Gastrocnemius medialis (tissue), 4 donors: ENCODE measurements around the gene SH2D6. TPM values are rescaled to one million over a fixed set of nuclear protein-coding genes. Genes with fewer than 3 reads are reported as not detected.

Source experiments
- ATAC-seq, 2 donors: fragments of 150-250 bp; one replicate each; pipeline ENCODE4 v1.9.1; 2016
- DNase-seq, 2 donors: peaks; one replicate each; pipeline ENCODE4 v3.0.0-alpha.2; 2019
- H3K27ac ChIP-seq, 4 donors: fragments of 200-600 bp; sonication (generic); 1 replicate in 1 of 4; 2 replicates in 3 of 4; pipeline ENCODE4 v1.5.1; 2016 to 2018; ENCODE audit warnings: mild to moderate bottlenecking in 2 of 4, moderate library complexity in 1 of 4
- H3K27me3 ChIP-seq, 3 donors: fragments of 200-600 bp; sonication (generic) in 2 of 3; 1 replicate in 1 of 3; 2 replicates in 2 of 3; pipeline versions ENCODE4 v1.5.1 to v1.6.0; 2016 to 2019; ENCODE audit warnings: mild to moderate bottlenecking in 1 of 3, moderate library complexity in 1 of 3
- H3K36me3 ChIP-seq, 2 donors: fragments of 200-600 bp; sonication (generic) in 1 of 2; one replicate each; pipeline ENCODE4 v1.5.1; 2017 to 2018
- H3K4me1 ChIP-seq, 2 donors: fragments of 200-600 bp; sonication (generic) in 1 of 2; one replicate each; pipeline ENCODE4 v1.5.1; 2016 to 2017; ENCODE audit warnings: mild to moderate bottlenecking in 2 of 2
- H3K4me3 ChIP-seq, 4 donors: fragments of 200-600 bp; sonication (generic) in 3 of 4; 1 replicate in 1 of 4; 2 replicates in 3 of 4; pipeline ENCODE4 v1.5.1; 2016 to 2019; ENCODE audit warnings: mild to moderate bottlenecking in 2 of 4
- H3K9me3 ChIP-seq, 3 donors: fragments of 200-600 bp; sonication (generic) in 2 of 3; 1 replicate in 1 of 3; 2 replicates in 2 of 3; pipeline ENCODE4 v1.5.1; 2016 to 2019
- POLR2A ChIP-seq, 2 donors: fragments of 450-650 bp; IDR thresholded peaks; one replicate each; pipeline ENCODE4 v1.6.1; 2017; ENCODE audit warnings: antibody characterized with exemption in 2 of 2, mild to moderate bottlenecking in 2 of 2, moderate library complexity in 2 of 2
- in situ Hi-C, 4 donors: fragments of 200-750 bp; cut with MboI; loops; one replicate each; pipeline versions ENCODE4 v1.15.0 to v1.8.0; 2017; ENCODE audit warnings: low sequenced_read_pairs in 4 of 4
- intact Hi-C: fragments of 100-400 bp; cut with DNase I; formaldehyde crosslinking; loops from one replicate; pipeline ENCODE4 v1.15.1; 2023; ENCODE audit warnings: low total_unique reads
- total RNA-seq, 4 donors: library from RNA; depleted of rRNA; stranded (reverse); fragments of >200 nt; gene quantifications; one replicate each; pipeline versions ENCODE4 v1.1.0 to v1.2.3, GENCODE V29; 2016
- TF ChIP-seq, protein P1 (sequence below), 5 experiments: fragments of 450-650 bp in 3 of 5; fragments of 200-600 bp in 2 of 5; sonication (generic) in 2 of 5; IDR thresholded peaks in 4 of 5; conservative IDR thresholded peaks in 1 of 5; 1 replicate in 4 of 5; 2 replicates in 1 of 5; pipeline ENCODE4 v1.5.1; 2016 to 2019; ENCODE audit warnings: antibody characterized with exemption in 5 of 5, mild to moderate bottlenecking in 3 of 5, moderate library complexity in 3 of 5

SH2D6 gene
- total RNA-seq, 4 donors from 2014 or later, result 3.5 TPM; not detected in 3

DNA sequence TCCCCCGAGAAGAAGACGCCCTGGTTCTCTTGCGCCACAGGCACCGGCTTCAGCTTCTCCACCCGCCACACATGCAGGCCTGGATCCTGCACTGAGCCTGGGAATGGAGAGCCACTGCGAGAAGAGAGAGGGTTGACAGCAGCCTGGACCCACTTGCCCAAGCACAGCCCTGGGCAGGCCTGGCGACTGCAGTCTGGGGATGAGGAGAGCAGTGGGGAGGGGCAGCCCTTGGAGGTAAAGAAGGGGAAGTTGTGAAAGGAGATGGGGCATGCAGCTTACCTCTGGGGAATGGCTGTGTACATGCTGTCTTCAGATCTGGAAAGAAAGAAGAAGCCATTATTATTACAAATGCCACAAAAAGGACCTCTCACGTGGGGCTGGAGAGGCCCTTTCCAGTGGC, 16.7 kb upstream of the SH2D6 start:
- TF ChIP-seq POLR2A (IDR thresholded peaks at IDR 0.05), result no peak
- TF ChIP-seq, protein P1, sequence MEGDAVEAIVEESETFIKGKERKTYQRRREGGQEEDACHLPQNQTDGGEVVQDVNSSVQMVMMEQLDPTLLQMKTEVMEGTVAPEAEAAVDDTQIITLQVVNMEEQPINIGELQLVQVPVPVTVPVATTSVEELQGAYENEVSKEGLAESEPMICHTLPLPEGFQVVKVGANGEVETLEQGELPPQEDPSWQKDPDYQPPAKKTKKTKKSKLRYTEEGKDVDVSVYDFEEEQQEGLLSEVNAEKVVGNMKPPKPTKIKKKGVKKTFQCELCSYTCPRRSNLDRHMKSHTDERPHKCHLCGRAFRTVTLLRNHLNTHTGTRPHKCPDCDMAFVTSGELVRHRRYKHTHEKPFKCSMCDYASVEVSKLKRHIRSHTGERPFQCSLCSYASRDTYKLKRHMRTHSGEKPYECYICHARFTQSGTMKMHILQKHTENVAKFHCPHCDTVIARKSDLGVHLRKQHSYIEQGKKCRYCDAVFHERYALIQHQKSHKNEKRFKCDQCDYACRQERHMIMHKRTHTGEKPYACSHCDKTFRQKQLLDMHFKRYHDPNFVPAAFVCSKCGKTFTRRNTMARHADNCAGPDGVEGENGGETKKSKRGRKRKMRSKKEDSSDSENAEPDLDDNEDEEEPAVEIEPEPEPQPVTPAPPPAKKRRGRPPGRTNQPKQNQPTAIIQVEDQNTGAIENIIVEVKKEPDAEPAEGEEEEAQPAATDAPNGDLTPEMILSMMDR (IDR thresholded peaks at IDR 0.05 in 4 of 5, conservative IDR thresholded peaks at IDR 0.05 in 1 of 5), result no peak
- Histone ChIP-seq H3K36me3 (no peaks in the 10 kb centered on the region), H3K27ac (no peak overlapping the region), H3K9me3 (no peaks in the 10 kb centered on the region), H3K27me3 (no peaks in the 10 kb centered on the region), H3K4me1 (no peaks in the 10 kb centered on the region), H3K4me3 (no peak overlapping the region)
- DNase-seq, result no peak
- no peak for ATAC-seq
- intact Hi-C loops (no loop called here), in situ Hi-C loops (no loop called here)

DNA sequence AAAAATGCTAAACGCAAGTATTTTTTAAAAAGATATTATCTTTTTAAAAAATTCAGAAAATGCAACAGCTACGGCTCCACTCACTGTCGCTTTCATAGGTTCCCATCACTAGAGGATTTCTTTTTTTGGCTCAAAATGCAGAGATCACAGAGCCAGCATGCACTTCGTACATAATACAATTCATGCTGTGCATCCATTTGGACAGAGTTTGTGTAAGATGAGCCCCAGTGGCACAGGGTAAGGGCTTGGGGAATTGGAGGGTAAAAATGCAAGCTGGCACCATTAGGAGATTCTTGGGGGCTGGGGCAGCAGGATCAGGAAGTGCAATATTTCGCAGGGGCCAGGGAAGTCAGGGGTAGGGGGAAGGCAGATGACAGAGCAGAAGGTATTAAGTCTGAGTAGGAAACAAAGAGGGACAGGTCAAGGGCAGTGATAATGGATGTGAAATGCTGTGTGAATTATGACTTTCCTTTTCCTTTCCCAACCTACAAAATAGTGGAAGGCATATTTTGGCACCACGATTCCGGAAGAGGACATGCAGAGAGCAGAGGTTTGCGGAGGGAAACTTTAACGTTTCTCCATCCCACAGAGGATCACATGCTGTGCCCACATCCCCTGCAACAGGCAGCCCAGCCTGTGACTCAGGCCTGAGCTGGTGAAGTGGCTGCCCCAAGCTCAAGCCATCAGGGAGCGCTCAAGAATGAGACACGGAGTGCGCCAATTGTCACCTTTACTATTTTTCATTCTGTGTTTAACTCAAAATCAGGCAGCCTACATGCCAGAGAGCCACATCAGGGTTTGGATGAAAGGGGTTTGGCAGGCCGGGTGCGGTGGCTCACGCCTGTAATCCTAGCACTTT, 13.1 kb upstream of the SH2D6 start:
- Histone ChIP-seq H3K9me3 (no peaks in the 10 kb centered on the region), H3K4me1 (no peaks in the 10 kb centered on the region), H3K27me3 (no peaks in the 10 kb centered on the region), H3K4me3 (no peak overlapping the region), H3K27ac (no peak overlapping the region), H3K36me3 (no peaks in the 10 kb centered on the region)
- TF ChIP-seq, protein P1 (IDR thresholded peaks at IDR 0.05 in 4 of 5, conservative IDR thresholded peaks at IDR 0.05 in 1 of 5), result no peak
- no peak for TF ChIP-seq POLR2A (IDR thresholded peaks at IDR 0.05)
- intact Hi-C loops, result no loop called here
- no peak for ATAC-seq
- in situ Hi-C loops, result no loop called here
- DNase-seq, result no peak

DNA sequence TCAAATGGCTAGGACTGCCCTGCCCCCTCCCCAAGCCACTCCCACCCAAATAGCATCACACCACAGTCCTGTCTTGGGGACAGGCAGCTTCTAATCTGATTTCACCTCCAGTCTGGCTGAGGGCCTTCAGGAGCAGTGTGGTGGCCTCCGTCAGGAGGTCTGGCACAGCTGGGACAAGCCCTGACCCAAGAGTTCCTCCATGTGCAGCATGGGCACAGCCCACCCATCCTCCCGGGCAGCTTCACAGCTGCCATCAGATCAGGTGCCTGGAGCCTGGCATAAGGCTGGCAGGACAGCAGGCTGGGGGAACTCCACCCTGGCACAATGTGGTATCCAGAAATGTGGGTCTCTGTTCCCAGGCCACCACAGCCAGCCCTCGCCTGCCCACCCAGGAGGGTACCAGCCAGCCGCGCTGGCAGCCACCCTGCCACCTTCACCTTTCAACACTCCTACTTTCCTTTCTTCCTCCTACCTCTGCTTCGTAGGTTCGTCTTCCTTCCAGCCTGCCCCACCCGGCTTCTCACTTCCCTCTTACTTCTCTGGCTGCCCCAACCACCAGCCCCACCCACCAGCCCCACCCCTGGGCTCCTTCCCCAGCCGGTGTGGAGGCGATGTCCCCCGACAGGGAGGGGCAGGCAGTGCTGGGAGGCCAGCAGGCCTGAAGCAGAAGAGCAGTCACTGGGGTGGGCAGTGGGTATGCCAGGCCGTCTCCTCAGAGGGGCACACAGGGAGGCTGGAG, 8.5 kb upstream of the SH2D6 start, which contains the start of gene CAPG:
TSS of gene CAPG (minus strand) at position 522 of the 739 bp plus-strand sequence. CDS start 8,221 bp downstream, outside the sequence.
- DNase-seq (peak in 1 of 2 donors; percentile 45), ATAC-seq (peak in 1 of 2 donors; percentile 25)
- Histone ChIP-seq H3K27me3 (peaks cover 0 to 13% (median 10%) of the 10 kb centered on the region in 3 donors), H3K27ac (no peak within 1 kb of the TSS), H3K4me1 (no peaks in the 10 kb centered on the region), H3K36me3 (no peaks in the 10 kb centered on the region), H3K4me3 (no peak within 1 kb of the TSS), H3K9me3 (no peaks in the 10 kb centered on the region)
- TF ChIP-seq, protein P1 (IDR thresholded peaks at IDR 0.05 in 4 of 5, conservative IDR thresholded peaks at IDR 0.05 in 1 of 5), result no peak
- in situ Hi-C loops, result no loop called here
- intact Hi-C loops, result no loop called here

DNA sequence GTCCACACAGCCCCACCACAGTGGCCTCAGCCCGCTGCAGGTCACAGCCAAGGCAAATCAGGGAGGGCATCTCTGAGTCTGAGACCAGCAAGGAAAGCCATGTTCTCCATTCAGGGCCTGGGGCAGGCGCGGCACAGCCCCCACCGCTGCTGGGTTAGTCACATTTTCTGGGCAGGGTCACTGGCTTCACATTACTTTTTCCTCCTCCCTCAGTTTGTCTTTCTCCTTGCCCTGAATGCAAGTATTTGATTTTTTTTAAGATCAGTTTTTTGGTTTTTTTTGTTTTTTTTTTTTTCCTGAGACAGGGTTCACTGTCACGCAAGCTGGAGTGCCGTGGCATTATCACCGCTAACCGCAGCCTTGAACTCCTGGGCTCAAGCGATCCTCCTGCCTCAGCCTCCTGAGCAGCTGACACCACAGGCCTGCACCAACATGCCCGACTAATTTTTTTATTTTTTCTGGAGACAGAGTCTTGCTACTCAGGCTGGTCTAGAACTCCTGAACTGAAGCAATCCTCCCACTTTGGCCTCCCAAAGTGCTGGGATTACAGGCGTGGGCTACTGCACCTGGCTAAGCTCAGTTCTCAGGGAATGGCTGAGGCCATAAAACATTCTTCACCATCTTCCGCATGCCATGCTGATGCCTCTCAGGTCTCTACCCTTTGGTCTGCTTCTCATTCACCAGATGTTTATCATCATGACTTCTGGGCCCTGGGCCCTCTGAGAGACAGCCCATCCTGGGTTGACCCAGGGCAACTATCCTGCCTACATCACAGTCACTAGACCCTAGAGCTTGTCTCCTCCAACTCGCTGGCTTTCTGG, 7.7 kb upstream of the SH2D6 start:
- ATAC-seq, result no peak
- TF ChIP-seq, protein P1 (IDR thresholded peaks at IDR 0.05 in 4 of 5, conservative IDR thresholded peaks at IDR 0.05 in 1 of 5), result no peak
- TF ChIP-seq POLR2A (IDR thresholded peaks at IDR 0.05), result no peak
- Histone ChIP-seq H3K27ac (no peak overlapping the region), H3K27me3 (peaks cover 0 to 13% (median 10%) of the 10 kb centered on the region in 3 donors), H3K9me3 (no peaks in the 10 kb centered on the region), H3K36me3 (no peaks in the 10 kb centered on the region), H3K4me1 (no peaks in the 10 kb centered on the region), H3K4me3 (no peak overlapping the region)
- DNase-seq, result no peak
- intact Hi-C loops (loop anchor here (1.0 kb wide), 1 partner anchor 40 kb away; no protein-coding TSS in a partner anchor), in situ Hi-C loops (no loop called here)
